Measurements from ENCODE around the gene UBQLN3.

The UBQLN3 gene

GRCh38 chr11:5460983-5461621, 48.7 kb downstream of the UBQLN3 start:
- no peak overlapping the region for H3K4me3 ChIP-seq (ENCODE audit: low read length)
- DNase-seq (ENCODE audit: low read depth) = no peak
- TF ChIP-seq CTCF (IDR thresholded peaks at IDR 0.05; ENCODE audit: insufficient read depth, low read depth, low read length, missing control alignments) = no peak

Data from epithelial cell of esophagus (primary cell).